Measurements from ENCODE around the gene IKZF3.

DNA sequence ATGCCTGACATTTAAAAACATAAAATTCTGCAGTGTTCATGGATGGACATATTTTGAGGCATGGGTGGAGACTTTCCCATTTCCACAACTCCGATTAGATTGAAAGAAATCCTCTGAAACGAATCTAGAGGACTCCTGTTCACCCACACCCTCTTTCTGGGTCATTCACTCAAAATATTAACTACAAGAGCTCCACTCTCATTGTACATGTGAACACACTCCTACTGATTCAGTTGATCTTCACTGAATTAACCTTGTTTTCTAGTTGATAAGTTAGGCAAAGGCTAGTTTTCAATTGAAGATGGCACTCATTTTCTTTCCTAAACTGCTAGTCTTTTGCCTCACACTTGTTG is 82.3 kb downstream of the IKZF3 start:
- TF ChIP-seq CTCF (conservative IDR thresholded peaks at IDR 0.05; ENCODE audit: low read length) (no peak), EZH2phosphoT487 (IDR thresholded peaks at IDR 0.05; ENCODE audit: borderline replicate concordance) (no peak)

Data from Loucy (cell line).